ENCODE results near the gene AXIN1.

Gene AXIN1

GRCh38 chr16:356741-357140, 4.2 kb upstream of the AXIN1 start:
- Histone ChIP-seq H3K9me3 (ENCODE audit: severe bottlenecking) (no peaks in the 10 kb centered on the region), H3K27ac (no peak overlapping the region), H3K4me3 (ENCODE audit: low read depth, low read length) (no peak overlapping the region), H3K27me3 (ENCODE audit: insufficient read depth, low read depth, severe bottlenecking) (no peaks in the 10 kb centered on the region), H3K36me3 (no peaks in the 10 kb centered on the region; the same call in none of the 2 replicates)
- no peak for TF ChIP-seq CTCF (IDR thresholded peaks at IDR 0.05; ENCODE audit: low read depth, low read length)
- DNase-seq = no peak

DNA sequence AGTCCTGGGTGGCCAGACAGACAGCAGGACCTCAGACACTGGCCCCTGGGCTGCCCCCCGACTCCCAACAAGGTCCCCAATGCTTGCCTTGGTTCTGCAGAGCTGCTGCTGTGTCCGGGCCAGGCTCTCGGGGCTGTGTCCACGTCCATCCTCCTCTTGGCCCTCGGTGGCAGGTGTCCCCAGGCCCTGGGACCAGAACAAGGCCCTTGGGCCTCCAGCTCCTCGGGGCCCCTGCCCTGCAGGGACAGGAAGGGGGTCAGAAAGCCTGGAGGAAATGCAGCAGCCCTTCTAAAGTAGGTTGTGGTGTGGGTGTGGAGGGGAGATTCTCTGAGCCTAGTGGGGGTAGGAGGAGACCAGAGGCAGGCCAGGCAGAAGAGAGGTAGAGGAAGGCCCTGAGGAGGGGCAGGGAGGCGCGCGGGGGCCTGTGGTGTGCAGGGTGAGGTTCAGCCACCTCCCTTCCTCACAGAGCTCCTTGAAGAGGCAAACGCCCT, 2.5 kb upstream of the AXIN1 start:
- Histone ChIP-seq H3K27ac (no peak overlapping the region), H3K36me3 (peaks cover 11% of the 10 kb centered on the region), H3K4me3 (ENCODE audit: low read depth, low read length) (no peak overlapping the region), H3K27me3 (ENCODE audit: insufficient read depth, low read depth, severe bottlenecking) (no peaks in the 10 kb centered on the region), H3K9me3 (ENCODE audit: severe bottlenecking) (no peaks in the 10 kb centered on the region)
- no peak for DNase-seq
- no peak for TF ChIP-seq CTCF (IDR thresholded peaks at IDR 0.05; ENCODE audit: low read depth, low read length)

DNA sequence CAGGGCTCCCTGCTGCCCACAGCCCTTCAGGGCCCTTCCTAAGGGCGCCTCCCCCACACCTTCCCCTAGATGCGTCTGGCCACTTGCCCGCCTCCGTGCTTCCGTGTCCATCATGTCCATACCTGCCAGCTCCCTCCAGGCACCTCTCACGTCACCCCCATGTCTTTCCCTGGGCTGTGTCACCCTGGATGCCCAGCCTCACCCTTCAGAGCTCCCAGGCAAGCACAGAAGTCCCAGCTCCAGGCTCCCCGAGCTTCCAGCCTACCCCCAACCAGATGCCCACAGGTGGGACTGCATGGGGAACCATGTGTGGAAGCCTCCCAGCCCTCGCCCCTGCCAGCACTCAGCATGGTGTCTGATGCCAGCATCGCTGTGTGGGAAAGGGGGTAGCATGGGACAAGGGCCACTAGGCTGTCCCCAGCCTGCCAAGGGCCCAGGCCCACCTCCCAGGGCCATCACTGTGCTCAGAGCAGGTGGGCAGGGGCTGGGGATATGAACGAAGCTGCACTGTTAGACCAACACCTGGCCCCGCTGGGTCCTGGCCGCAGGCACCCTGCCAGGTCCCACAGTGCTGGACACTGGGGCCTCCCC, 1.9 kb upstream of the AXIN1 start:
- Histone ChIP-seq H3K27ac (no peak overlapping the region), H3K27me3 (ENCODE audit: insufficient read depth, low read depth, severe bottlenecking) (no peaks in the 10 kb centered on the region), H3K4me3 (ENCODE audit: low read depth, low read length) (no peak overlapping the region), H3K36me3 (peaks cover 14% of the 10 kb centered on the region), H3K9me3 (ENCODE audit: severe bottlenecking) (no peaks in the 10 kb centered on the region)
- DNase-seq = no peak
- TF ChIP-seq CTCF (IDR thresholded peaks at IDR 0.05; ENCODE audit: low read depth, low read length) = no peak

DNA sequence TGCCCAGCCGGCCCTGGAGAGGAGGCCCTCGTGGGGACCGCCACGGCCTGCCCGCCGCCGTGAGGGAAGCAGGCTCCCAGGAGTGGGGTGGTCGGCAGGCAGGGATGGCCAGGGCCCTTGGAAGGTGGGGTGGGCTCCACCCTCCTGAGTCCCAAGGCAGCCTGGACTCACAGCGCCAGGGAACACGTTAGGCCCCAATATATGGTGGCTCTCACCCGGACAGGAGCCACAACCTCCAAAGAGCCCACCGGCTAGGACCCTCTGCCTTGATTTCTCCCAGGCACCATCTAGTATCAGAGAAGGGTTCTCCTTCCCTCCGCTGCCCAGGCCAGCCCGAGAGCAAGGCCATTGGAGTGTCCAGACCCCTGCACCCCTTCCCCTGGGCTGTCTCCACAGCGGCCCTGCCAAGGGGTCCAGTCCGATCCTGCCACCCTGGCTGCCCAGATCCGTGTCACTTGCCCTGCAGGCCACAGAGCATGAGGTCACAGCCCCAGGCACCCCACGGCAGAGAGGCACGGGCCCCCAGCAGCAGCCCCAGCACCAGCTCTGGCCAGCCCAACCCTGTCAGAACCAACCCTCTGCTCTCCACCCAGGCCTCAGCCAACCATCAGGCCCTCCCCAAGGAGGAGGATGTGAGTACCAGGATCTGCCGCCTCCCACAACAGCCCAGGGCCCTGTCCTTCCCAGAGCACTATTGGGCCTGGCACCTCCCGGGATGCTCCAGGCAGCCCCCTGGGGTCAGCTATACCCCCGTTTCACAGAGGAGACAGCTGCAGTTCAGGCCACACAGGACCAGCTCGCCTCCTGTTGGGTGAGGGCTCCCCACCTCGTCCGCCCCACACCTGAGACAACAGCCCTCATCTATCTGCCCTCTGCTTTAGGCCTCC, 1.1 kb upstream of the AXIN1 start:
- Histone ChIP-seq H3K27me3 (ENCODE audit: insufficient read depth, low read depth, severe bottlenecking) (no peaks in the 10 kb centered on the region), H3K36me3 (peaks cover 17% of the 10 kb centered on the region), H3K4me3 (ENCODE audit: low read depth, low read length) (peak overlapping the region; percentile 37), H3K27ac (peak overlapping the region; percentile 56), H3K9me3 (ENCODE audit: severe bottlenecking) (no peaks in the 10 kb centered on the region)
- DNase-seq = no peak
- TF ChIP-seq CTCF (IDR thresholded peaks at IDR 0.05; ENCODE audit: low read depth, low read length) = no peak

DNA sequence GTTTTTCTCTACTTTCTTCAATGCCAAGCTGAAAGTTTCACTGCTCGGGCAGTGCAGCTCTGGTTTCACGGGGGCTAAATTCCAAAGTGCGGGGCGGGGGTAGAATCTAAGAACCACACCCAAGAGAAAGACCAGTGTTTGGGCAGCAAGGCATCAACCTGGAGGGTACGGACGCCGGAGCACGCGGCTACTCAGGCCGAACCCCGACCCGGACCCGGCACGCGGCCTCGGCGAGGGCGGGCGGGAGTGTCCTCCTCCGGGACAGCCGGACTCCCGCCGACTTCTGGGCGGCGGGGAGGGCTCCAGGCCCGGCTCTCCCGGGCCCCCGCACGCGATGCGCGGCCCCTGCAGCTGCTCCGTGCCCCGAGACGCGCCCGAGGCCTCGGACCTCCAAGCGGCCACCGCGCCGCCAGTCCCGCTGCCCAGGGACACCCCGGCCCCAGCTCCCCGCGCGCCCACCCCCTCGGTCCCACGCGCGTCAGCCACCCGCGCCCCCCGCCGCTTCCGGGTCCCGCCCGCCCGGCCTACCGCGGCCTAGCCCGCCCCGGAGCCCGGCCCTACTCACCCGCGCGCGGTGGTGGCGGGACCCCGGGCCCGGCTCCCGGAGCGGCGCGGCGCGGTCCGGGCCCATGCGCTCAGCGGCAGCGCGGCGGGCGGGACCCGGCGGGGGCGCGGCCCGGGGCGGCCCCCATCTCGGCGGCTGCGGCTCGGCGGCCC, 561 bp downstream of the AXIN1 start:
- no peak for TF ChIP-seq CTCF (IDR thresholded peaks at IDR 0.05; ENCODE audit: low read depth, low read length)
- Histone ChIP-seq H3K9me3 (ENCODE audit: severe bottlenecking) (no peaks in the 10 kb centered on the region), H3K27me3 (ENCODE audit: insufficient read depth, low read depth, severe bottlenecking) (no peaks in the 10 kb centered on the region), H3K27ac (no peak overlapping the region), H3K4me3 (ENCODE audit: low read depth, low read length) (peak overlapping the region; percentile 62), H3K36me3 (peaks cover 29% of the 10 kb centered on the region)
- DNase-seq = no peak
